Activated CD4-positive, alpha-beta T cell treated with anti-CD3 and anti-CD28 coated beads, Interleukin-2, amount 50 U/mL, for 16 hours (primary cell): ENCODE data around the gene SULT4A1.

Experiments
- DNase-seq: peaks from one replicate; pipeline ENCODE4 v3.0.0-alpha.2; 2020

Gene SULT4A1

DNA sequence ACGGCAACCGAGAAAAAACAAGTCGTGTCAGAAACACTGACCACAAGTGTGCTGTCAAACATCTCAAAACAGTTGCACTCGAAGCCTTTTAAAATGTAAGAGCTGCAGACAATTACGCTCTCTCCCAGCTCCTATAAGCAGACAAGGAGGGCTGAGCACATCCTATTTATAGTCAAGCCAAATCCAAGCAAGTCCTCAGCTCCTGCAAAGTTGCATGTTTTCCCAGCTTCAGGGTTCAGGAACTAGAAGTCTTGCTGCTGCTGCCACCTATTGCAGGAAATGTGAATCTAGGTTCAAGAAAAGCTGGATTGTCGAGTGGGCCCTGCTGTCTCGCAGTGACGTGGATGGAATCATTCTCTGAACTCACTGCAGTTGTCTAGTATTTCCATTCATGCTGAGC, 65.7 kb downstream of the SULT4A1 start:
- DNase-seq: no peak

DNA sequence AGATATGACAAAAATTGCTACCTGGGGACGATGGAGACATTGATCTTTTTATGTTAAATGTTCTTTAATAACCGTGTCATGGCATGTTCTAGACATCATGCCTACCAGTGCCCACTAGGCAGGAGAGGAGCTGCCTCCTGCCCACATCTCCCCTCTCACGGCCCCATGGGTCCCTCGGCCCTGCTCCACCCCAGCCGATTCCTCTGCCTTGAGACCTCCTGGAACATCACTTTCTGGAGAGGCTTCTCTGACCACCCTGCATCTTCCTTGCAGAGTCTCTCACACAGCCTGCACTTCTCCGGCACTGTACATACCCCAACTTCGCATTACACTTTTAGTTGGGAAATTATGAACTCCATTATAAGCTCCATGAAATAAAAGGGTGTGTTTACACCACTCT, 67.0 kb downstream of the SULT4A1 start:
- no peak for DNase-seq

DNA sequence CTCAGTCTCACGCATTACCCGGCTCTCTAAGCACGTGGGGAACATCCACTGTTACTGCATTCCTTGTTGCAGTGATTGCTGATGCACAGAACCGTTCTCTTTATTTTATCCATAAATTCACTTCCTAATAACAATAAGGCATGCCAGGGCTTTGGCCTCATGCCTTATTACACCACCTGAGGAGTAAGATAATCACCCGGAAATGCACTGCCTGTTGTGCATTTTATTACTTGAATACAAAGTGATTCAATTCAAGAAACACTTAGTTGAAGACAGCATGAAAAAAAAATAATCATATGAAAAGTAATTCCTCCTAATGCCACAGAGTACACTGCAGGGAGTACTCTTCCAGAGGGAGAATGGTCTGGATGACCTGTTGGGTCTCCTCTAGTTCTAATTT, 69.4 kb downstream of the SULT4A1 start:
- DNase-seq: no peak

DNA sequence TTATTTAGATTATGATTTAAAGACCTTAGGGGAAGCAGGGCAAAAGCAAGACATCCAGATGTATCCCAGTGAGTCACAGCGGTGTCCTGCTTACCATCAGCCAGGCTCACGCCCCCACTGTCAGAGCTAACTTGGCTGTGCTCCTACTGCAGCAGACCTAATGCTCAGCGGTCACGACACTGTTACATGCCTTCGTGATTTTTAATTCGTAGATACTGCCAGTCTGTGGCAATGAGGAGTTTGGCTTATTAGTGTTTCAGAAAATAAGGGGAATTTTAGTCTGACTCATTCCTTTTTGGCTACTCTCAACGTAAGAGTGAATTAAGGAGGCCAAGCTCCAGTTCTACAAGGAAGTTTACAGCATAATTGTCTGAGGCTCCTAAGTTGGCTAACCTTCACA, 72.9 kb downstream of the SULT4A1 start:
- DNase-seq: no peak

DNA sequence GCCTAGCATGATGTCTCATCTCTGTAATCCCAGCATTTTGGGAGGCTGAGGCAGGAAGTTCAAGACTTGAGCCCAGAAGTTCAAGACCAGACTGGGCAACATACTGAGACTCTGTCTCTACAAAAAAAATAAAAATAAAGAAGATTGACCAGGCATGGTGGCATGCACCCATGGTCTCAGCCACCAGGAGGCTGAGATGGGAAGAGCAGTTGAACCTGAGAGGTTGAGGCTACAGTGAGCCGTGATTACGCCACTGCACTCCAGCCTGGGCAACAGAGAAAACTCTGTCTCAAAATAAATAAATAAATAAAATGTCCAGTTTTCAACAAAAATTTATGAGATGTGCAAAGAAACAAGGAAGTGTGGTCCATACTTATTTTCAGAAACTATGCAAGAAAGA, 78.5 kb downstream of the SULT4A1 start:
- no peak for DNase-seq

DNA sequence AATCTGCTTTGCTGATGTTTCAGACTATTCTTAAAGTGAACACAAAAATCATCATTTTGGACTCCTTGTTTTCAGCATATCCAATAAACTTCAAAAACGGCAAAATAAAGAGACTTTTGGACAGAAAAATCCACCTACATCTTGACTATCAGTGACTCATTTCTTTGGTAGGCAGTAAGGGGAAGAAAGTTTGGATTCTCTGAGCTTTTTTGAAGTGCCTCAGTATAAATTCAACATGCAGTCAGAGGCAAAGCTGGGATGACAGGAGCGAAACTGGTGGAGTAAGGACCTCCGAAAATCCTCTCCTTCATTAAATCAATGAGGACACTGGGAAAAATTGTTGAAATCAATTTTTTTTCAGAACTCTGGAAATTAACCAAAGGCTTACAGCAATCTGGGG, 79.9 kb downstream of the SULT4A1 start:
- no peak for DNase-seq

DNA sequence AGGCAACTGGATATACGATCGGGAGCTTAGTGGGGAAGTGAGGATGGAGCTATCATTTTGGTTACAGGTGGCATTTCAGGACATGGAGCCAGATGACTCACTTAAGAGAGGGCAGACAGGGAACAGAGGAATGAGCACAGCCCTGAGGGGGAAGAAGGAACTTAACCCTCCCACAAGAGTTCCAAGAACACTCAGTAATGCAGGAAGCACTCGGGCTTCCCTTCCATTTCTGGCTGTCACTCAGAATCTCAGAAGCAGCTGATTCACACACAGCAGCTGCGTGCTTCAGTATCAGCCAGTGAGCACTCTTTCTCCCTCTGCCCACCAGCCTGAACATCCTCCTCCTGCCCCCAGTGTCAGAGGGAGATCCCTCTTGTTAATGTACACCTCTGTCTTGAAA, 85.0 kb downstream of the SULT4A1 start:
- DNase-seq: no peak

DNA sequence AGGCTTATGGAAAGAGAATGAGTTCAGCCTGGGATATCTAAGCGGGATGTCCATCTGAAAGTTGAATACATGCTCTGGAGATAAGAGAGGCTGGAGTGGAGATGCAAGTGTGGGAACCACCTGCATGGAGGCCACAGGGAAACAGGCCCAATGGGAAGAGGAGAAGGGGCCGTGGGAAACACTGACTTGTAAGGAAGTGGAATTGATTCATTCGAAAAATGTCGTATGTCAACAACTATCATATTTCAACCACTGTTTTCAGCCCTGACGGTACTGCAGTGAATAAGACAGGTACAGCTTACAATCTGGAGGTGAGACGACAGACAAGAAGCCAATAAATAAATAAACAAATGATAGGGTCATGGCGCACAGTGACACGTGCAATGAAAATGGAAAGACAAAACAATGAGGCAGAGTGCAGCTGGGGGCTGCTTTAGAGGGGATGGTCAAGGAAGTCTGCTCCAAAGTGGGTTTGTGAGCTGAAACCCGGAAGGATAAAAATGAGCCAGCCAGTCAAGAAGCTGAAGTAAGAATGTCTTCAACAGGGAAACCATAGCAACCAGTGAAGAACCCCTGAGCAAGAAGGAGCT, 86.1 kb downstream of the SULT4A1 start:
- no peak for DNase-seq
